ENCODE results near the gene RAB22A. TPM values are rescaled to one million over a fixed set of nuclear protein-coding genes. Genes with fewer than 3 reads are reported as not detected.

Gene RAB22A
- total RNA-seq, 4 donors from 2014 or later, result 16.7 to 26.2 (median 20.8) TPM

DNA sequence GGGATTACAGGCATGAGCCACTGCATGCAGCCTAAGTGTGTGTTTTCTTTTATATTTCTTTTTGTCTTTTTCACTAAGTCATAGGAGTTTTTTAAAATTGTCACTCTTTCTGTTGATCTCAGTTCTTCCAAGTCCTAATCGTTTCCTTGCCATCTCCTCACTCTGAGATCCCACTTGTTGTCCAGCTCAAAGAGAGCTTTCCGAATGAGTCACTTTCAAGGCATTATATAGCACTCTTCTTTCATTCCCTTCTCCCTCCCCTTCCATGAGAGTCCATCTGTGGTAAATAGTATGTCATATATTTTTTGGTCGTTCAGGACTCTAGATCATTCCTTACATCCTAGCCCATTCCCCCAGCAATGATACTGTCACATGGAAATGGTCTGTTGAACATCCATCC, 83.8 kb downstream of the RAB22A start:
- no peak for DNase-seq (ENCODE audit: low spot score in 2 of 2)
- no peaks in the 10 kb centered on the region for H3K36me3 ChIP-seq
- H3K9me3 ChIP-seq, result no peaks in the 10 kb centered on the region
- H3K4me3 ChIP-seq, result no peak overlapping the region
- peaks cover 0 to 65% (median 20%) of the 10 kb centered on the region in 4 donors for H3K4me1 ChIP-seq
- no peaks in the 10 kb centered on the region for H3K27me3 ChIP-seq
- H3K27ac ChIP-seq, result no peak overlapping the region
- TF ChIP-seq POLR2A (IDR thresholded peaks at IDR 0.05) (no peak), EP300 (IDR thresholded peaks at IDR 0.05) (no peak)
- TF ChIP-seq, protein P1, sequence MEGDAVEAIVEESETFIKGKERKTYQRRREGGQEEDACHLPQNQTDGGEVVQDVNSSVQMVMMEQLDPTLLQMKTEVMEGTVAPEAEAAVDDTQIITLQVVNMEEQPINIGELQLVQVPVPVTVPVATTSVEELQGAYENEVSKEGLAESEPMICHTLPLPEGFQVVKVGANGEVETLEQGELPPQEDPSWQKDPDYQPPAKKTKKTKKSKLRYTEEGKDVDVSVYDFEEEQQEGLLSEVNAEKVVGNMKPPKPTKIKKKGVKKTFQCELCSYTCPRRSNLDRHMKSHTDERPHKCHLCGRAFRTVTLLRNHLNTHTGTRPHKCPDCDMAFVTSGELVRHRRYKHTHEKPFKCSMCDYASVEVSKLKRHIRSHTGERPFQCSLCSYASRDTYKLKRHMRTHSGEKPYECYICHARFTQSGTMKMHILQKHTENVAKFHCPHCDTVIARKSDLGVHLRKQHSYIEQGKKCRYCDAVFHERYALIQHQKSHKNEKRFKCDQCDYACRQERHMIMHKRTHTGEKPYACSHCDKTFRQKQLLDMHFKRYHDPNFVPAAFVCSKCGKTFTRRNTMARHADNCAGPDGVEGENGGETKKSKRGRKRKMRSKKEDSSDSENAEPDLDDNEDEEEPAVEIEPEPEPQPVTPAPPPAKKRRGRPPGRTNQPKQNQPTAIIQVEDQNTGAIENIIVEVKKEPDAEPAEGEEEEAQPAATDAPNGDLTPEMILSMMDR (IDR thresholded peaks at IDR 0.05), result no peak
- 62 to 64% methylated on average over 3 of the region's 3 CpGs for WGBS, 2 donors

DNA sequence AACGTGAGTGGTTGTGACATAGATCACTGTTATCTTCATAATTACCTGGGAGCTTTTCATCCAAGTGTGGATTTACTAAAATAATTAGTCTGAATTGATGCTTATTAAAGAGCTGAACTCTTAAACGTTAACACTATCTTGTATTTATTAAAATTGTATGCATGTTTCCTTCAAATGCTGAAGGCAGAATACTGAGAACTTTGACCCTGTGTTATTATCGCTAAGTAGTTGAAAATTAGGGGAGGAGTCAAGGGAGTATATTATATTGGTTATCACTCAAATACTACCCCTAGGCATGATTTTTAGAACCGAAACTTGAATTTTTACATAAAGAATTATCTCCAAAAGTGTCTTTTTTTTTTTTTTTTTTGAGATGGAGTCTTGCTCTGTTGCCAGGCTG, 85.3 kb downstream of the RAB22A start:
- Histone ChIP-seq H3K36me3 (no peaks in the 10 kb centered on the region), H3K4me1 (peaks cover 0 to 75% (median 20%) of the 10 kb centered on the region in 4 donors), H3K9me3 (no peaks in the 10 kb centered on the region), H3K27ac (no peak overlapping the region), H3K27me3 (no peaks in the 10 kb centered on the region), H3K4me3 (no peak overlapping the region)
- TF ChIP-seq EP300 (IDR thresholded peaks at IDR 0.05) (no peak), POLR2A (IDR thresholded peaks at IDR 0.05) (no peak)
- TF ChIP-seq, protein P1 (IDR thresholded peaks at IDR 0.05), result no peak
- DNase-seq (ENCODE audit: low spot score in 2 of 2), result no peak
- WGBS, 2 donors, result 79 to 82% methylated on average over 4 of the region's 4 CpGs

DNA sequence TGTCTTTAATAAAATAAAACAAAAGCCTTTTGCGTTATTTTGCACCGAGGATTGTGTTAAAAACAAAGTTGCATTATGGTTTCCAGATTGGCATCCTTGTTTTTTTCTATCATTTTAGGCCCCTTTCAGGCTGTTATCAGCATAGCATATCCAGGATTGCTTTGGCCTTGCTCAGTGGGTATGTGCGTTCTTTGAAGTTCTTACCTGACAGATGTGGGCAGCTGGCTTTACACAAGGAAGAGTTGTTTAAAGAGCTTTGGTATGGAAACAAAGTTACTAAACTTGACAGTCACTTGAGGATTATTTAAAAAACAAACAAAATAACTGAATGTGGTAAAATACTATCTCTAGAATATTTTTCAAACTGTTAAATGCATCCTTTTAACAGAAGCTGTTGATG, 86.1 kb downstream of the RAB22A start:
- 77 to 78% methylated on average over 3 of the region's 3 CpGs for WGBS, 2 donors
- no peak overlapping the region for H3K27ac ChIP-seq
- no peak overlapping the region for H3K4me3 ChIP-seq
- H3K9me3 ChIP-seq, result no peaks in the 10 kb centered on the region
- H3K36me3 ChIP-seq, result no peaks in the 10 kb centered on the region
- no peaks in the 10 kb centered on the region for H3K27me3 ChIP-seq
- no peak for TF ChIP-seq EP300 (IDR thresholded peaks at IDR 0.05)
- DNase-seq (ENCODE audit: low spot score in 2 of 2), result no peak
- peaks cover 0 to 75% (median 14%) of the 10 kb centered on the region in 4 donors for H3K4me1 ChIP-seq

DNA sequence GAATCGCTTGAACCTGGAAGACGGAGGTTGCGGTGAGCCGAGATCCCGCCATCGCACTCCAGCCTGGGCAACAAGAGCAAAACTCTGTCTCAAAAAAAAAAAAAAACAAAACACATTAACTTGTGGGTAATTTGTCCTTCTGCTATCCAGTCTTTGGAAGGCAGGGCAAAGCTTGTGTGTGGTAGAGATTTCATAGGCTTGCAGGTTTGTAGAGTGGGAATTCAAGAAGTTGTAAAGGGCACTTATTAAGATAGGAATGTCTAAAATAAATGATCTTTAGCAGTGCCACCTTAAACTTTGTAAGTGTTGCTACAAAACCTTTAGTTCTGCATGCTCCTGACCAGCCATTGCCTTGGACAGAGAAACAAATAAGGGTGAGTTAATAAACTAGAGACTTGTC, 87.9 kb downstream of the RAB22A start:
- no peak overlapping the region for H3K27ac ChIP-seq
- no peak for DNase-seq (ENCODE audit: low spot score in 2 of 2)
- WGBS, 2 donors, result 94 to 95% methylated on average over 6 of the region's 6 CpGs
- H3K36me3 ChIP-seq, result no peaks in the 10 kb centered on the region
- H3K4me3 ChIP-seq, result no peak overlapping the region
- H3K9me3 ChIP-seq, result no peaks in the 10 kb centered on the region
- TF ChIP-seq POLR2A (IDR thresholded peaks at IDR 0.05) (no peak), EP300 (IDR thresholded peaks at IDR 0.05) (no peak)
- TF ChIP-seq, protein P1 (IDR thresholded peaks at IDR 0.05), result no peak
- H3K4me1 ChIP-seq, result peaks cover 0 to 67% (median 6%) of the 10 kb centered on the region in 4 donors
- no peaks in the 10 kb centered on the region for H3K27me3 ChIP-seq

DNA sequence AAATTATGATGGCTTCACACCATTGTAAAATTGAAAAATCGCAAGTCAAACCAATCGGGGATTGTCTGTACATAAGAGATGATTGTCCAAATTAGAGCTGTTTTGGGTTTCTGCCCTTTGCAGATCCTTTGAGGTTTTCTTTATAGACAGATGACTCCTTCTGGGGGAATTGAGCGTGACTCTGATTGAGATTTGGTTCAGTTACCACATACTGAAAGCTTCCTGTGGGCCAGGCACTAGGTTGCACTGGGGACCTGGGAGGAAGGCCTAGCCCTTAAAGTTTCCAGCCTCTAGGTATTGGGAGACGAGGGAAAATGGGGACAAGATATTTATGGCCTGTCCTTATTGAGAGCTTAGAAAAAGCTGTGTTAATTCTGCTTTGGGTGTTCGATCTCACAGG, 88.7 kb downstream of the RAB22A start:
- Histone ChIP-seq H3K9me3 (no peaks in the 10 kb centered on the region), H3K36me3 (no peaks in the 10 kb centered on the region), H3K27ac (no peak overlapping the region), H3K4me3 (no peak overlapping the region), H3K27me3 (no peaks in the 10 kb centered on the region), H3K4me1 (peaks cover 0 to 62% (median 13%) of the 10 kb centered on the region in 4 donors)
- WGBS, 2 donors, result 72 to 81% methylated on average over 5 of the region's 5 CpGs
- peak in 1 of 2 donors; percentile 1 for DNase-seq (ENCODE audit: low spot score in 2 of 2)
- TF ChIP-seq EP300 (IDR thresholded peaks at IDR 0.05) (no peak), POLR2A (IDR thresholded peaks at IDR 0.05) (no peak)
- TF ChIP-seq, protein P1 (IDR thresholded peaks at IDR 0.05), result no peak

DNA sequence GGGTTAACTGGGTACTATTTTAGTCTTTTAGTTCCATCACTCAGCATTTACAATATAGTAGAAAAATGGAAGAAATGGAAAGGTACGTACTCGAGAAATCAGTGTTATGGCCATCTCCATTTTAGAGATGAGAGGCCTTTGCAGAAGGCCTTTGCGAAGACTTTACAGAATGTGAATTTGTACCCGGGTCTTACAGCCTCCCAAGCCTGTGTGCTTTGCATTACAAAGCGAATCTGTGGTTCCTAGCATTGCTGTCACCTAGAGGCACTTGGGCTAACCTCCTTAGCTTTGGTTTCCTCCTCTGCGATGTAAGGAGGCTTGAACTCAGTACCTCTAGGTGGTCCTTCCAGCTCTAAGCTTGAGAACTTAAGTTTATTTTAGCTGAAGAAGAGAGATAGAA, 90.4 kb downstream of the RAB22A start:
- no peak for DNase-seq (ENCODE audit: low spot score in 2 of 2)
- Histone ChIP-seq H3K27ac (no peak overlapping the region), H3K4me3 (no peak overlapping the region), H3K36me3 (no peaks in the 10 kb centered on the region), H3K4me1 (peaks cover 0 to 69% (median 12%) of the 10 kb centered on the region in 4 donors), H3K9me3 (no peaks in the 10 kb centered on the region), H3K27me3 (no peaks in the 10 kb centered on the region)
- WGBS, 2 donors, result 90% methylated on average over 6 of the region's 6 CpGs
- no peak for TF ChIP-seq POLR2A (IDR thresholded peaks at IDR 0.05)
- TF ChIP-seq EP300 (IDR thresholded peaks at IDR 0.05), result no peak
- TF ChIP-seq, protein P1 (IDR thresholded peaks at IDR 0.05), result no peak

All from tibial nerve (tissue), 4 donors.